Caco-2 (cell line): Measurements from ENCODE around the gene TCF7L2. TPM values are rescaled to one million over a fixed set of nuclear protein-coding genes. Genes with fewer than 3 reads are reported as not detected.

Experiments used
- BruUV-seq: library from RNA; stranded (reverse); fragments of 400-500 nt; replicated peaks from 2 replicates; lab custom pipeline; 2021; lab: Mats Ljungman, UMichigan
- CTCF ChIA-PET: fragments of 300-600 bp; sonication (Branson Sonifier 250); formaldehyde crosslinking; loops from one replicate; lab custom pipeline; 2022; ENCODE audit warnings: antibody characterized with exemption; lab: Charles Lee
- POLR2A ChIA-PET: fragments of 300-600 bp; sonication (Branson Sonifier 250); formaldehyde crosslinking; loops from one replicate; lab custom pipeline; 2022; ENCODE audit warnings: antibody characterized with exemption; lab: Charles Lee
- DNase-seq, 2 experiments: peaks; one replicate each; pipeline versions ENCODE4 v3.0.0 to v3.0.0-alpha.2; 2020 to 2022
- H3K27me3 ChIP-seq: replicated peaks from 2 replicates; pipeline ENCODE4 v1.6.0; 2011; ENCODE audit warnings: low read length; ENCODE audit not compliant: control insufficient read depth, insufficient read depth
- H3K36me3 ChIP-seq: 2 replicates; pipeline ENCODE4 v1.5.1; 2011; ENCODE audit warnings: low read length; ENCODE audit not compliant: control insufficient read depth, insufficient read depth
- H3K4me1 ChIP-seq: fragments of 250-450 bp; sonication (Bioruptor Pico); 2 replicates; pipeline ENCODE4 v1.5.1; 2020; ENCODE audit warnings: mild to moderate bottlenecking
- H3K4me3 ChIP-seq: 2 replicates; pipeline ENCODE4 v1.5.1; 2011; ENCODE audit warnings: low read depth, mild to moderate bottlenecking, control low read depth, low read length
- H3K9me3 ChIP-seq: fragments of 250-450 bp; sonication (Bioruptor Pico); 2 replicates; pipeline ENCODE4 v1.5.1; 2020; ENCODE audit warnings: mild to moderate bottlenecking, moderate library complexity
- H3K27ac Mint-ChIP-seq: one replicate; pipeline ENCODE4 v1.8.0; 2022; ENCODE audit warnings: mixed read lengths; ENCODE audit not compliant: unreplicated experiment
- H3K27me3 Mint-ChIP-seq: one replicate; pipeline ENCODE4 v1.8.0; 2022; ENCODE audit warnings: mixed read lengths; ENCODE audit not compliant: insufficient read depth, unreplicated experiment
- H3K36me3 Mint-ChIP-seq: one replicate; pipeline ENCODE4 v1.8.0; 2022; ENCODE audit warnings: mild to moderate bottlenecking, mixed read lengths; ENCODE audit not compliant: insufficient read depth, unreplicated experiment
- H3K4me1 Mint-ChIP-seq: one replicate; pipeline ENCODE4 v1.8.0; 2022; ENCODE audit warnings: low read depth, mixed read lengths; ENCODE audit not compliant: unreplicated experiment
- H3K4me3 Mint-ChIP-seq: one replicate; pipeline ENCODE4 v1.8.0; 2022; ENCODE audit warnings: mild to moderate bottlenecking, moderate library complexity, mixed read lengths; ENCODE audit not compliant: unreplicated experiment
- H3K9me3 Mint-ChIP-seq: one replicate; pipeline ENCODE4 v1.8.0; 2022; ENCODE audit warnings: mixed read lengths; ENCODE audit not compliant: unreplicated experiment
- intact Hi-C: fragments of 100-400 bp; cut with micrococcal nuclease; formaldehyde crosslinking; loops from one replicate; pipeline ENCODE4 v1.10.0; 2022; ENCODE audit not compliant: unreplicated experiment
- total RNA-seq: library from RNA; stranded (reverse); gene quantifications from 2 replicates; pipeline ENCODE4 v1.2.3, GENCODE V29; 2022
- TF ChIP-seq, protein P1 (sequence below), 2 experiments: fragments of 200-600 bp in 1 of 2; IDR thresholded peaks; 1 replicate in 1 of 2; 2 replicates in 1 of 2; pipeline versions ENCODE4 v1.5.1 to v1.8.0; 2011 to 2022; ENCODE audit warnings: antibody characterized with exemption in 1 of 2, control low read depth in 1 of 2, inconsistent platforms in 1 of 2, low read depth in 1 of 2, low read length in 1 of 2, mild to moderate bottlenecking in 1 of 2, moderate library complexity in 1 of 2; ENCODE audit not compliant: insufficient read depth in 1 of 2, severe bottlenecking in 1 of 2, unreplicated experiment in 1 of 2

TCF7L2 gene
- total RNA-seq, 1 experiment from 2014 or later: 45.4 TPM

DNA sequence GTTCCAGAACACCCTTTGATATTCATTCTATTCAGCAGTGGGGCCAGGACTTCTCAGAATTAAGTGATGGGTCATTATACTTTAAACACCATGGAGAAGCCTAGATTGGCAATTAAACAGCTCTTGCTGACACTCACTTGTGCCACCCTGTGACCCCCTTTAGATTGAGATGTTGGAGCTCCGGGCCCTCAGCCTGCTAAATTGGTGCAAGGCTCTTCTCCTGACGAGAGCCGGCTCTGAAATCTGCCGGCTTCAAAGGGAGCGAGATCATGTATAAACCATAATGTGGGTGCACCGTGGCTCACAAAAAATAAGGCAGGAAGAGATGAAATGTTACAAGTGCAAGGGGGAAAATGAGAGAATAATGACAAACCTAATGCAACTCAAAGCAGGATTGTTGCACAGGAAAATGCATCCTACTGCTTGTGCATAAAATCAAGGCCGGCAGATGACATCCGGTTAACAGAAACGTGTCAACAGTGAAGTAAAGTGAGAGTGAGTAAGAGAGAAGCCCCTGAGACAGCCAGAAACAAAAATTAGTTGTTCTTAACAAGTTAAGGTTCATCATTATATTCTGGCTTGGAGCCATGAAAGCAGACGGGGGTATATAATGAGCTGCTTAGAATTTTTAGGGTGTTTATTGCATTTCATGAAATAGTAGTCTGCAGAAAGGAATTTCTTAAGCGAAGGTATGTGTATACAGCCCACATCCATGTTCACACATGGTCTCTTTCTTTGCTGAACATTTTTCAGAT lies 198.2 kb downstream of the TCF7L2 start:
- ChIA-PET POLR2A (no interaction called here), CTCF (interaction anchor here (0.6 kb wide), 1 partner anchor 312 kb away, joined by 3 read pairs; no protein-coding TSS in a partner anchor)
- intact Hi-C loops: no loop called here
- H3K36me3 ChIP-seq: peaks cover 16% of the 10 kb centered on the region
- Mint-ChIP-seq H3K36me3 (peaks cover 58% of the 10 kb centered on the region), H3K4me1 (no peaks in the 10 kb centered on the region), H3K27ac (no peak overlapping the region), H3K4me3 (no peak overlapping the region), H3K9me3 (no peaks in the 10 kb centered on the region), H3K27me3 (no peaks in the 10 kb centered on the region)
- TF ChIP-seq, protein P1, sequence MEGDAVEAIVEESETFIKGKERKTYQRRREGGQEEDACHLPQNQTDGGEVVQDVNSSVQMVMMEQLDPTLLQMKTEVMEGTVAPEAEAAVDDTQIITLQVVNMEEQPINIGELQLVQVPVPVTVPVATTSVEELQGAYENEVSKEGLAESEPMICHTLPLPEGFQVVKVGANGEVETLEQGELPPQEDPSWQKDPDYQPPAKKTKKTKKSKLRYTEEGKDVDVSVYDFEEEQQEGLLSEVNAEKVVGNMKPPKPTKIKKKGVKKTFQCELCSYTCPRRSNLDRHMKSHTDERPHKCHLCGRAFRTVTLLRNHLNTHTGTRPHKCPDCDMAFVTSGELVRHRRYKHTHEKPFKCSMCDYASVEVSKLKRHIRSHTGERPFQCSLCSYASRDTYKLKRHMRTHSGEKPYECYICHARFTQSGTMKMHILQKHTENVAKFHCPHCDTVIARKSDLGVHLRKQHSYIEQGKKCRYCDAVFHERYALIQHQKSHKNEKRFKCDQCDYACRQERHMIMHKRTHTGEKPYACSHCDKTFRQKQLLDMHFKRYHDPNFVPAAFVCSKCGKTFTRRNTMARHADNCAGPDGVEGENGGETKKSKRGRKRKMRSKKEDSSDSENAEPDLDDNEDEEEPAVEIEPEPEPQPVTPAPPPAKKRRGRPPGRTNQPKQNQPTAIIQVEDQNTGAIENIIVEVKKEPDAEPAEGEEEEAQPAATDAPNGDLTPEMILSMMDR (IDR thresholded peaks at IDR 0.05; ENCODE audit: insufficient read depth in 1 of 2, low read depth in 1 of 2, low read length in 1 of 2, severe bottlenecking in 1 of 2, unreplicated experiment in 1 of 2): no peak
- DNase-seq: no peak
- 0 out of 2 replicates have a peak, but pooled peaks cover under 1% of the 10 kb centered on the region for H3K4me1 ChIP-seq
- BruUV-seq: no TSS peak
- H3K27me3 ChIP-seq: no peaks in the 10 kb centered on the region
- H3K9me3 ChIP-seq: no peaks in the 10 kb centered on the region
- no peak overlapping the region for H3K4me3 ChIP-seq

DNA sequence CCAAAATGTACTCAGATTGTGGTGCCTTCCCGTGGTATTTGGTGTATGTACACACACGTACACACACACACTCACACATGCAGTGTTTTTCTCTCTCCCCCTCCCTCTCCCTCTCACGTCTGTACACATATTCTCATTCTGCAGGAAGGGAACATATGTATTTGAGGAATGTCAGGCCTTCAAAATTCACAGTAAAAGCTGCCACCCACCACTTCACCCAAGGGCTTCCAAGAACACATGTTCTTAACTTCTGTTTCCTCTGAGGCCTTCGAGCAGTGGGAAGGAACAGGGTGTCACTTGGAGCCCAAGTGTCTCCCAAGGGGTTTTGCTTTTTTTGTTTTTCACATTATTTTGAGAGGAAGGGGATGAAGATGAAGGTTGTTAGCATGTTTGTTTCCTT lies 198.9 kb downstream of the TCF7L2 start:
- Mint-ChIP-seq H3K27me3 (no peaks in the 10 kb centered on the region), H3K27ac (no peak overlapping the region), H3K4me3 (no peak overlapping the region), H3K4me1 (no peaks in the 10 kb centered on the region), H3K36me3 (peaks cover 60% of the 10 kb centered on the region), H3K9me3 (no peaks in the 10 kb centered on the region)
- Histone ChIP-seq H3K4me1 (no peaks in the 10 kb centered on the region), H3K9me3 (no peaks in the 10 kb centered on the region), H3K4me3 (no peak overlapping the region), H3K27me3 (no peaks in the 10 kb centered on the region), H3K36me3 (peaks cover 14% of the 10 kb centered on the region)
- TF ChIP-seq, protein P1 (IDR thresholded peaks at IDR 0.05; ENCODE audit: insufficient read depth in 1 of 2, low read depth in 1 of 2, low read length in 1 of 2, severe bottlenecking in 1 of 2, unreplicated experiment in 1 of 2): no peak
- ChIA-PET POLR2A (no interaction called here), CTCF (no interaction called here)
- DNase-seq: no peak
- BruUV-seq: no TSS peak
- intact Hi-C loops: no loop called here

DNA sequence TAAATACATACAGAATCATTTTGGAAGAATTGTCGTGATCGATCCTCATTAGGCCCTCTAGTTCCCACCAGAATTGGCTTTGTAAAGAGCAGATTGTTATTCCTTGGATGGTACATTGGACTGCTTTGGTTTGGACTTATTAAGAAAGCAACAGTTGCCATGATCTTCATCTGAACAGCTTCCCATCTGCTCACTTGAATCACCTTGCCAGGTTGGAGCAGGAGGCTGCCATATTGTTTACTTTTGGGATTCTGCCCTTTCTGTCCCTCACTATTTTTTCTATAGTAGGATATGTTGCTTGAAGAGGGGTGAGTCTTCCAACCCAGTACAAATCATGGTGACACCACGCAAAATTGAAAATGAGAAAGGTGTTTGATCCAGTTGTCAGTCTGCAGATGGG lies 199.6 kb downstream of the TCF7L2 start:
- CTCF ChIA-PET: no interaction called here
- no TSS peak for BruUV-seq
- Mint-ChIP-seq H3K4me1 (no peaks in the 10 kb centered on the region), H3K27me3 (no peaks in the 10 kb centered on the region), H3K36me3 (peaks cover 67% of the 10 kb centered on the region), H3K9me3 (no peaks in the 10 kb centered on the region), H3K4me3 (no peak overlapping the region), H3K27ac (no peak overlapping the region)
- Histone ChIP-seq H3K36me3 (peaks cover 16% of the 10 kb centered on the region), H3K9me3 (no peaks in the 10 kb centered on the region), H3K27me3 (no peaks in the 10 kb centered on the region), H3K4me1 (no peaks in the 10 kb centered on the region), H3K4me3 (no peak overlapping the region)
- DNase-seq: no peak
- intact Hi-C loops: no loop called here
- POLR2A ChIA-PET: no interaction called here
- TF ChIP-seq, protein P1 (IDR thresholded peaks at IDR 0.05; ENCODE audit: insufficient read depth in 1 of 2, low read depth in 1 of 2, low read length in 1 of 2, severe bottlenecking in 1 of 2, unreplicated experiment in 1 of 2): no peak
